DOHH2 (cell line): Measurements from ENCODE around the gene GPR42.

Experiments used
- H3F3A ChIP-seq: fragments of 200-600 bp; sonication (generic), shearing (Covaris generic); 2 replicates; pipeline ENCODE4 v1.6.0; 2016; ENCODE audit warnings: antibody characterized with exemption, mild to moderate bottlenecking; ENCODE audit not compliant: control insufficient read depth, insufficient read depth
- H3K27ac ChIP-seq: fragments of 200-600 bp; sonication (generic); 2 replicates; pipeline ENCODE4 v1.5.1; 2014; ENCODE audit warnings: low read depth, mild to moderate bottlenecking, low read length, moderate library complexity
- H3K27me3 ChIP-seq: fragments of 200-600 bp; sonication (generic); 2 replicates; pipeline ENCODE4 v1.6.1; 2014; ENCODE audit warnings: mild to moderate bottlenecking, low read length, mixed read lengths; ENCODE audit not compliant: control insufficient read depth
- H3K36me3 ChIP-seq: fragments of 200-600 bp; sonication (generic); 2 replicates; pipeline ENCODE4 v1.6.1; 2014; ENCODE audit warnings: mild to moderate bottlenecking, low read length, moderate library complexity, mixed read lengths; ENCODE audit not compliant: control insufficient read depth
- H3K4me1 ChIP-seq: fragments of 200-600 bp; sonication (generic); 2 replicates; pipeline ENCODE4 v1.6.1; 2014; ENCODE audit warnings: mild to moderate bottlenecking, low read length, mixed read lengths; ENCODE audit not compliant: control insufficient read depth
- H3K4me2 ChIP-seq: fragments of 200-600 bp; sonication (generic); 2 replicates; pipeline ENCODE4 v1.6.0; 2014; ENCODE audit warnings: mild to moderate bottlenecking, low read length, moderate library complexity
- H3K4me3 ChIP-seq: fragments of 200-600 bp; sonication (generic); 2 replicates; pipeline ENCODE4 v1.5.1; 2014; ENCODE audit warnings: mild to moderate bottlenecking, low read length, mixed read lengths
- H3K79me2 ChIP-seq: fragments of 200-600 bp; sonication (generic); 2 replicates; pipeline ENCODE4 v1.6.1; 2014; ENCODE audit warnings: mild to moderate bottlenecking, low read length, mixed read lengths; ENCODE audit not compliant: control insufficient read depth
- H3K9me2 ChIP-seq: fragments of 200-600 bp; sonication (generic); replicated peaks from 2 replicates; pipeline ENCODE4 v1.6.1; 2014; ENCODE audit warnings: mild to moderate bottlenecking, low read length, mixed read lengths; ENCODE audit not compliant: control insufficient read depth
- H3K9me3 ChIP-seq: fragments of 200-600 bp; sonication (generic); 2 replicates; pipeline ENCODE4 v1.6.1; 2014; ENCODE audit warnings: antibody characterized with exemption, low read length, mixed read lengths; ENCODE audit not compliant: control insufficient read depth, insufficient read depth
- H4K20me1 ChIP-seq: fragments of 200-600 bp; sonication (generic); 2 replicates; pipeline ENCODE4 v1.6.0; 2014; ENCODE audit warnings: low read depth, mild to moderate bottlenecking, antibody characterized with exemption, low read length, moderate library complexity; ENCODE audit not compliant: control insufficient read depth, insufficient read depth
- CTCF ChIP-seq: fragments of 200-600 bp; sonication (generic); IDR thresholded peaks from one replicate; pipeline ENCODE4 v1.5.1; 2014; ENCODE audit warnings: antibody characterized with exemption, mild to moderate bottlenecking, low read depth, low read length; ENCODE audit not compliant: poor library complexity, severe bottlenecking
- EZH2phosphoT487 ChIP-seq: fragments of 200-600 bp; sonication (generic); IDR thresholded peaks from 2 replicates; pipeline ENCODE4 v1.6.1; 2017; ENCODE audit warnings: borderline replicate concordance, mild to moderate bottlenecking, antibody characterized with exemption, low read length, moderate library complexity, mixed read lengths

GPR42 gene

GRCh38 chr19:35337984-35338296, 32.9 kb upstream of the GPR42 start:
- TF ChIP-seq EZH2phosphoT487 (no peak), CTCF (no peak)
- H3K4me1 ChIP-seq = peaks cover 97% of the 10 kb centered on the region

GRCh38 chr19:35340431-35340830, 30.4 kb upstream of the GPR42 start:
- Histone ChIP-seq H3K36me3 (peaks cover 100% of the 10 kb centered on the region), H3K4me3 (no peak overlapping the region), H3K4me2 (peak overlapping the region; percentile 7; the same call in 1 of the 2 replicates), H3K9me3 (no peaks in the 10 kb centered on the region), H3F3A (peaks cover 64% of the 10 kb centered on the region), H3K79me2 (peaks cover 51% of the 10 kb centered on the region), H3K27ac (no peak overlapping the region), H4K20me1 (peaks cover 46% of the 10 kb centered on the region), H3K4me1 (peaks cover 97% of the 10 kb centered on the region), H3K9me2 (no peaks in the 10 kb centered on the region), H3K27me3 (no peaks in the 10 kb centered on the region)
- TF ChIP-seq CTCF = no peak

More at GRCh38 chr19:35337984-35338296, 32.9 kb upstream of the GPR42 start:
- H3K4me3 ChIP-seq = no peak overlapping the region
- no peaks in the 10 kb centered on the region for H3K27me3 ChIP-seq
- peaks cover 57% of the 10 kb centered on the region for H3F3A ChIP-seq
- H3K4me2 ChIP-seq = peak overlapping the region; percentile 23
- peak overlapping the region; percentile 3; the same call in 1 of the 2 replicates for H3K27ac ChIP-seq
- H3K9me3 ChIP-seq = no peaks in the 10 kb centered on the region
- peaks cover 100% of the 10 kb centered on the region for H3K36me3 ChIP-seq
- H3K79me2 ChIP-seq = peaks cover 76% of the 10 kb centered on the region
- no peaks in the 10 kb centered on the region for H3K9me2 ChIP-seq
- peaks cover 46% of the 10 kb centered on the region for H4K20me1 ChIP-seq

GRCh38 chr19:35341006-35341405, 29.9 kb upstream of the GPR42 start:
- peaks cover 97% of the 10 kb centered on the region for H3K4me1 ChIP-seq
- H3K9me2 ChIP-seq = no peaks in the 10 kb centered on the region
- H4K20me1 ChIP-seq = peaks cover 42% of the 10 kb centered on the region
- H3K4me2 ChIP-seq = peak overlapping the region; percentile 7; the same call in 1 of the 2 replicates
- H3K27ac ChIP-seq = no peak overlapping the region
- H3K36me3 ChIP-seq = peaks cover 100% of the 10 kb centered on the region
- no peaks in the 10 kb centered on the region for H3K27me3 ChIP-seq
- H3F3A ChIP-seq = peaks cover 66% of the 10 kb centered on the region
- H3K79me2 ChIP-seq = peaks cover 45% of the 10 kb centered on the region
- H3K4me3 ChIP-seq = no peak overlapping the region
- no peak for TF ChIP-seq CTCF
- H3K9me3 ChIP-seq = no peaks in the 10 kb centered on the region
